ENCODE measurements around the gene KANK4.

KANK4 gene

GRCh38 chr1:62318756-62319544, at the start of gene KANK4:
Gene KANK4, minus strand, starts transcription at chr1:62319434. Its CDS starts 37,870 bp downstream, at chr1:62281564.
- Histone ChIP-seq H3K27me3 (ENCODE audit: control insufficient read depth, insufficient read depth, low read length) (peaks cover 30% of the 10 kb centered on the region), H3K9me3 (ENCODE audit: control insufficient read depth, insufficient read depth, low read length) (no peaks in the 10 kb centered on the region), H3K4me3 (ENCODE audit: low read length) (peak within 1 kb of the TSS; percentile 56; the same call in 1 of the 2 replicates), H3K4me1 (ENCODE audit: control insufficient read depth, insufficient read depth, low read length) (no peaks in the 10 kb centered on the region), H3K36me3 (ENCODE audit: control insufficient read depth, insufficient read depth, low read length) (no peaks in the 10 kb centered on the region), H3K27ac (ENCODE audit: low read length) (no peak within 1 kb of the TSS)
- WGBS (ENCODE audit: insufficient coverage, insufficient read length), result no CpG with 5 or more reads among the region's 84 CpGs
- DNase-seq (ENCODE audit: low read depth, low spot score), result no peak

- Histone ChIP-seq H3K9me3 (ENCODE audit: control insufficient read depth, insufficient read depth, low read length) (no peaks in the 10 kb centered on the region), H3K36me3 (ENCODE audit: control insufficient read depth, insufficient read depth, low read length) (no peaks in the 10 kb centered on the region), H3K4me1 (ENCODE audit: control insufficient read depth, insufficient read depth, low read length) (no peaks in the 10 kb centered on the region), H3K4me3 (ENCODE audit: low read length) (no peak overlapping the region), H3K27ac (ENCODE audit: low read length) (no peak overlapping the region), H3K27me3 (ENCODE audit: control insufficient read depth, insufficient read depth, low read length) (no peaks in the 10 kb centered on the region)
- DNase-seq (ENCODE audit: low read depth, low spot score), result no peak
- WGBS (ENCODE audit: insufficient coverage, insufficient read length), result no CpG with 5 or more reads among the region's 6 CpGs
These were observed 49.8 kb upstream of the KANK4 start for GRCh38 chr1:62368989-62369388.

GRCh38 chr1:62367005-62367557, 47.8 kb upstream of the KANK4 start:
- Histone ChIP-seq H3K4me1 (ENCODE audit: control insufficient read depth, insufficient read depth, low read length) (no peaks in the 10 kb centered on the region), H3K9me3 (ENCODE audit: control insufficient read depth, insufficient read depth, low read length) (no peaks in the 10 kb centered on the region), H3K27me3 (ENCODE audit: control insufficient read depth, insufficient read depth, low read length) (no peaks in the 10 kb centered on the region), H3K4me3 (ENCODE audit: low read length) (no peak overlapping the region), H3K36me3 (ENCODE audit: control insufficient read depth, insufficient read depth, low read length) (no peaks in the 10 kb centered on the region), H3K27ac (ENCODE audit: low read length) (no peak overlapping the region)
- DNase-seq (ENCODE audit: low read depth, low spot score), result no peak
- no CpG with 5 or more reads among the region's 7 CpGs for WGBS (ENCODE audit: insufficient coverage, insufficient read length)

- H3K9me3 ChIP-seq (ENCODE audit: control insufficient read depth, insufficient read depth, low read length), result no peaks in the 10 kb centered on the region
- H3K27ac ChIP-seq (ENCODE audit: low read length), result no peak overlapping the region
- H3K27me3 ChIP-seq (ENCODE audit: control insufficient read depth, insufficient read depth, low read length), result no peaks in the 10 kb centered on the region
- no peaks in the 10 kb centered on the region for H3K4me1 ChIP-seq (ENCODE audit: control insufficient read depth, insufficient read depth, low read length)
- no peak for DNase-seq (ENCODE audit: low read depth, low spot score)
- no peaks in the 10 kb centered on the region for H3K36me3 ChIP-seq (ENCODE audit: control insufficient read depth, insufficient read depth, low read length)
- no peak overlapping the region for H3K4me3 ChIP-seq (ENCODE audit: low read length)
These were observed 45.5 kb upstream of the KANK4 start for GRCh38 chr1:62364721-62365120.

GRCh38 chr1:62362926-62363325, 43.7 kb upstream of the KANK4 start:
- Histone ChIP-seq H3K9me3 (ENCODE audit: control insufficient read depth, insufficient read depth, low read length) (no peaks in the 10 kb centered on the region), H3K27ac (ENCODE audit: low read length) (no peak overlapping the region), H3K27me3 (ENCODE audit: control insufficient read depth, insufficient read depth, low read length) (no peaks in the 10 kb centered on the region), H3K36me3 (ENCODE audit: control insufficient read depth, insufficient read depth, low read length) (no peaks in the 10 kb centered on the region), H3K4me1 (ENCODE audit: control insufficient read depth, insufficient read depth, low read length) (no peaks in the 10 kb centered on the region), H3K4me3 (ENCODE audit: low read length) (no peak overlapping the region)
- no CpG with 5 or more reads among the region's 3 CpGs for WGBS (ENCODE audit: insufficient coverage, insufficient read length)
- DNase-seq (ENCODE audit: low read depth, low spot score), result no peak

- WGBS (ENCODE audit: insufficient coverage, insufficient read length), result no CpG with 5 or more reads among the region's 11 CpGs
These were observed 43.1 kb upstream of the KANK4 start for GRCh38 chr1:62362061-62362917.

GRCh38 chr1:62361431-62361830, 42.2 kb upstream of the KANK4 start:
- Histone ChIP-seq H3K9me3 (ENCODE audit: control insufficient read depth, insufficient read depth, low read length) (no peaks in the 10 kb centered on the region), H3K4me1 (ENCODE audit: control insufficient read depth, insufficient read depth, low read length) (no peaks in the 10 kb centered on the region), H3K27me3 (ENCODE audit: control insufficient read depth, insufficient read depth, low read length) (no peaks in the 10 kb centered on the region), H3K27ac (ENCODE audit: low read length) (no peak overlapping the region), H3K4me3 (ENCODE audit: low read length) (no peak overlapping the region), H3K36me3 (ENCODE audit: control insufficient read depth, insufficient read depth, low read length) (no peaks in the 10 kb centered on the region)
- no CpG with 5 or more reads among the region's 4 CpGs for whole genome bisulfite sequencing (ENCODE audit: insufficient coverage, insufficient read length)
- DNase-seq (ENCODE audit: low read depth, low spot score), result no peak

More at GRCh38 chr1:62362061-62362917, 43.1 kb upstream of the KANK4 start:
- H3K4me3 ChIP-seq (ENCODE audit: low read length), result no peak overlapping the region
- H3K36me3 ChIP-seq (ENCODE audit: control insufficient read depth, insufficient read depth, low read length), result no peaks in the 10 kb centered on the region
- H3K9me3 ChIP-seq (ENCODE audit: control insufficient read depth, insufficient read depth, low read length), result no peaks in the 10 kb centered on the region
- DNase-seq (ENCODE audit: low read depth, low spot score), result no peak
- no peaks in the 10 kb centered on the region for H3K27me3 ChIP-seq (ENCODE audit: control insufficient read depth, insufficient read depth, low read length)
- H3K4me1 ChIP-seq (ENCODE audit: control insufficient read depth, insufficient read depth, low read length), result no peaks in the 10 kb centered on the region
- no peak overlapping the region for H3K27ac ChIP-seq (ENCODE audit: low read length)

GRCh38 chr1:62358665-62359373, 39.6 kb upstream of the KANK4 start:
- Histone ChIP-seq H3K27ac (ENCODE audit: low read length) (no peak overlapping the region), H3K4me3 (ENCODE audit: low read length) (no peak overlapping the region), H3K36me3 (ENCODE audit: control insufficient read depth, insufficient read depth, low read length) (no peaks in the 10 kb centered on the region), H3K4me1 (ENCODE audit: control insufficient read depth, insufficient read depth, low read length) (no peaks in the 10 kb centered on the region), H3K27me3 (ENCODE audit: control insufficient read depth, insufficient read depth, low read length) (no peaks in the 10 kb centered on the region), H3K9me3 (ENCODE audit: control insufficient read depth, insufficient read depth, low read length) (no peaks in the 10 kb centered on the region)
- WGBS (ENCODE audit: insufficient coverage, insufficient read length), result no CpG with 5 or more reads among the region's 11 CpGs
- no peak for DNase-seq (ENCODE audit: low read depth, low spot score)

GRCh38 chr1:62357916-62358315, 38.7 kb upstream of the KANK4 start:
- H3K36me3 ChIP-seq (ENCODE audit: control insufficient read depth, insufficient read depth, low read length), result no peaks in the 10 kb centered on the region
- no peak for DNase-seq (ENCODE audit: low read depth, low spot score)
- no peaks in the 10 kb centered on the region for H3K9me3 ChIP-seq (ENCODE audit: control insufficient read depth, insufficient read depth, low read length)
- no CpG with 5 or more reads among the region's 6 CpGs for WGBS (ENCODE audit: insufficient coverage, insufficient read length)
- no peak overlapping the region for H3K4me3 ChIP-seq (ENCODE audit: low read length)
- no peak overlapping the region for H3K27ac ChIP-seq (ENCODE audit: low read length)
- no peaks in the 10 kb centered on the region for H3K4me1 ChIP-seq (ENCODE audit: control insufficient read depth, insufficient read depth, low read length)
- H3K27me3 ChIP-seq (ENCODE audit: control insufficient read depth, insufficient read depth, low read length), result no peaks in the 10 kb centered on the region

- no peak for DNase-seq (ENCODE audit: low read depth, low spot score)
- no CpG with 5 or more reads among the region's 1 CpG for WGBS (ENCODE audit: insufficient coverage, insufficient read length)
- Histone ChIP-seq H3K4me1 (ENCODE audit: control insufficient read depth, insufficient read depth, low read length) (no peaks in the 10 kb centered on the region), H3K27me3 (ENCODE audit: control insufficient read depth, insufficient read depth, low read length) (no peaks in the 10 kb centered on the region), H3K27ac (ENCODE audit: low read length) (no peak overlapping the region), H3K9me3 (ENCODE audit: control insufficient read depth, insufficient read depth, low read length) (no peaks in the 10 kb centered on the region), H3K36me3 (ENCODE audit: control insufficient read depth, insufficient read depth, low read length) (no peaks in the 10 kb centered on the region), H3K4me3 (ENCODE audit: low read length) (no peak overlapping the region)
These were observed 37.1 kb upstream of the KANK4 start for GRCh38 chr1:62356257-62356835.
